ENCODE results near the gene LGALS9. TPM values are rescaled to one million over a fixed set of nuclear protein-coding genes. Genes with fewer than 3 reads are reported as not detected.

LGALS9 gene
- total and polyA plus RNA-seq, 2 donors (not counting 1 experiment from before 2014, with no cell fraction given): 65.9 to 197 TPM

DNA sequence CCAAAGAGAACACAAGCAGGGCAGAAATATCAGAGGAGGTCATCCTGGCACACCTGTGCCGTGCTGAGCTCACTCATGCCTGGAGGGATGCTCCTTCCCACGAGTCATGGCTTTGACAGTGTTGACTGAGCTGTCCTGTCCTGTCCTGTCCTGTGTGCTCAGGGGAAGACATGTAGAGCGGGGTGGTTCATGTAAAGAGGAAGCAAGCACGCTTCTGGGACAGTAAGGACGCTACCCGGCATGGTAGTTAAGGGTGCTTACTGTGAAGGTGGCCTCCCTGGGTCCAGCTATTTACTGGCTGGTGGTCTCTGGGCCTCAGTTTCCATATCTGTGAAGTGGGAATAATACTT lies 398 bp downstream of the LGALS9 start:
- ATAC-seq (ENCODE audit: low read depth): peak; percentile 65
- TF ChIP-seq, protein P1, sequence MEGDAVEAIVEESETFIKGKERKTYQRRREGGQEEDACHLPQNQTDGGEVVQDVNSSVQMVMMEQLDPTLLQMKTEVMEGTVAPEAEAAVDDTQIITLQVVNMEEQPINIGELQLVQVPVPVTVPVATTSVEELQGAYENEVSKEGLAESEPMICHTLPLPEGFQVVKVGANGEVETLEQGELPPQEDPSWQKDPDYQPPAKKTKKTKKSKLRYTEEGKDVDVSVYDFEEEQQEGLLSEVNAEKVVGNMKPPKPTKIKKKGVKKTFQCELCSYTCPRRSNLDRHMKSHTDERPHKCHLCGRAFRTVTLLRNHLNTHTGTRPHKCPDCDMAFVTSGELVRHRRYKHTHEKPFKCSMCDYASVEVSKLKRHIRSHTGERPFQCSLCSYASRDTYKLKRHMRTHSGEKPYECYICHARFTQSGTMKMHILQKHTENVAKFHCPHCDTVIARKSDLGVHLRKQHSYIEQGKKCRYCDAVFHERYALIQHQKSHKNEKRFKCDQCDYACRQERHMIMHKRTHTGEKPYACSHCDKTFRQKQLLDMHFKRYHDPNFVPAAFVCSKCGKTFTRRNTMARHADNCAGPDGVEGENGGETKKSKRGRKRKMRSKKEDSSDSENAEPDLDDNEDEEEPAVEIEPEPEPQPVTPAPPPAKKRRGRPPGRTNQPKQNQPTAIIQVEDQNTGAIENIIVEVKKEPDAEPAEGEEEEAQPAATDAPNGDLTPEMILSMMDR (IDR thresholded peaks at IDR 0.05): no peak
- no peak for TF ChIP-seq EZH2 (IDR thresholded peaks at IDR 0.05; ENCODE audit: borderline replicate concordance, insufficient read depth, low read depth, low read length, poor library complexity, severe bottlenecking)
- Histone ChIP-seq H3K27ac (ENCODE audit: low read length in 2 of 2) (peak overlapping the region; percentile 77 to 83), H4K20me1 (ENCODE audit: control insufficient read depth, insufficient read depth, low read length, poor library complexity, severe bottlenecking) (no peaks in the 10 kb centered on the region), H2AFZ (ENCODE audit: insufficient read depth, low read depth, low read length, poor library complexity, severe bottlenecking) (peak overlapping the region; percentile 89), H3K9ac (ENCODE audit: low read length) (peak overlapping the region; percentile 85), H3K36me3 (replicated peaks in 1 of 2; ENCODE audit: control extremely low read depth in 1 of 2, control insufficient read depth in 1 of 2, extremely low read depth in 1 of 2, insufficient read depth in 2 of 2, low read length in 1 of 2) (peaks cover 0 to under 1% of the 10 kb centered on the region in 2 experiments), H3K4me2 (replicated peaks; ENCODE audit: low read depth, low read length, poor library complexity, severe bottlenecking) (peak overlapping the region; percentile 77), H3K4me3 (ENCODE audit: control extremely low read depth in 1 of 5, extremely low read depth in 1 of 5, insufficient read depth in 1 of 5, low read depth in 2 of 5, low read length in 4 of 5) (peak overlapping the region; percentile 53 to 98 (median 78)), H3K9me3 (ENCODE audit: control extremely low read depth in 1 of 3, control insufficient read depth in 2 of 3, insufficient read depth in 1 of 3, low read length in 2 of 3) (peaks cover 0 to 4% (median 0%) of the 10 kb centered on the region in 3 donors), H3K79me2 (ENCODE audit: control insufficient read depth, insufficient read depth, low read length) (peaks cover 58% of the 10 kb centered on the region), H3K4me1 (ENCODE audit: control insufficient read depth in 2 of 2, insufficient read depth in 2 of 2, low read length in 2 of 2) (peaks cover 43 to 58% of the 10 kb centered on the region in 2 donors), H3K27me3 (replicated peaks in 1 of 4; ENCODE audit: control extremely low read depth in 1 of 4, control insufficient read depth in 3 of 4, insufficient read depth in 4 of 4, low read length in 3 of 4) (no peaks in the 10 kb centered on the region)
- Mint-ChIP-seq H3K27me3 (no peaks in the 10 kb centered on the region), H3K4me1 (peaks cover 55% of the 10 kb centered on the region), H3K4me3 (peak overlapping the region; percentile 88), H3K27ac (peak overlapping the region; percentile 93), H3K9me3 (ENCODE audit: insufficient read depth) (no peaks in the 10 kb centered on the region)
- DNase-seq: peak; percentile 67
- ChIA-PET POLR2A (no interaction called here), CTCF (interaction anchor here (1.5 to 7.6 kb wide), 3 partner anchors 30 to 395 kb away, joined by 3 to 59 read pairs (median 13); no protein-coding TSS in a partner anchor)
- 0% methylated on average over 6 of the region's 6 CpGs for whole genome bisulfite sequencing (ENCODE audit: insufficient coverage)
- intact Hi-C loops (cut with micrococcal nuclease): no loop called here

DNA sequence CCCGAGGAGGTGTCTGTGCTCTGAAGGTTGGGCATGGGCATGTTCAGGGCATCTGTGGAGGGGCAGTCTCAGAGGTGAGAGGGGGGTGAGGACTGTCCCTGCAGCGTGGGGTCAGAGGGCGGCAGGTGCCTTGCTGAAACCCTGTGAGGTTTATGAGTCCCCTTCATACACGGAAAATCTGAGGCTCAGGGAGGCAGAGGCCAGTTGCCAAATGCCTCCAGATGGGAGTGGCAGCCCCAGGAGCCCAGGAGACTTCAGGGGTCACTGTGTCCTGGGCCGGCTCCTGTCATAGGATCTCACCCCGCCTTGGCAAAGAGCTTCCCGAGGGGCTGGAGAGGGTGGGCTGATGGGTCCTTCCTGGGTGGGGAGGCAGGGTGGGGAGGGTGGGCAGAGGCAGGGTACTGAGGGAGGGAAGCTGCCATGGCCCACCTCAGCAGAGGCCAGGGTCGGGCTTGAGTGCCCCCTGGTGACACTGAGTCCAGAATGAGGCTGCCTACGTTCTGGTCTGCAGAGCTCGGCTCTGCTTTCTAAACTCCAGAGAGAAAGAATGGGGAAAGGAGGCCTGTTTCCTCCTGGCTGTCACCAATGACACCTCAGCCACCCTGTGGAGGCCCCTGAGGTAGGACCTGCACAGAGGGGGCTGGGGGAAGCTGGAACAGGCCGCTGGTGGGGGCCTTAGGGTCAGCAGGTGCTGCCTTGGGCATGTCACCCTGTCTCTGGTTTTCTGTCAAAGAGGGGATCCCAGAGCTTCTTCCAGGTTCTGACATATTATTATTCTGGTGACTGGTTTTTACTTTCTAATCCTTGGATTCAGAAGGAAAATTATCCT lies 1.1 kb downstream of the LGALS9 start:
- intact Hi-C loops (cut with micrococcal nuclease): no loop called here
- peaks cover 64% of the 10 kb centered on the region for H3K79me2 ChIP-seq (ENCODE audit: control insufficient read depth, insufficient read depth, low read length)
- peak overlapping the region; percentile 54 to 77 for H3K27ac ChIP-seq (ENCODE audit: low read length in 2 of 2)
- peak overlapping the region; percentile 77 for H3K4me2 ChIP-seq (replicated peaks; ENCODE audit: low read depth, low read length, poor library complexity, severe bottlenecking)
- peak overlapping the region; percentile 93 for H3K27ac Mint-ChIP-seq
- DNase-seq (no peak), ATAC-seq (ENCODE audit: low read depth) (no peak)
- peaks cover 55% of the 10 kb centered on the region for H3K4me1 Mint-ChIP-seq
- peaks cover 0 to 4% (median 0%) of the 10 kb centered on the region in 3 donors for H3K9me3 ChIP-seq (ENCODE audit: control extremely low read depth in 1 of 3, control insufficient read depth in 2 of 3, insufficient read depth in 1 of 3, low read length in 2 of 3)
- peak overlapping the region; percentile 89 for H2AFZ ChIP-seq (ENCODE audit: insufficient read depth, low read depth, low read length, poor library complexity, severe bottlenecking)
- no peaks in the 10 kb centered on the region for H3K9me3 Mint-ChIP-seq (ENCODE audit: insufficient read depth)
- ChIA-PET CTCF (interaction anchor here (0.9 to 7.6 kb wide), 6 partner anchors 22 to 395 kb away, joined by 3 to 59 read pairs (median 4); no protein-coding TSS in a partner anchor), POLR2A (no interaction called here)
- no peaks in the 10 kb centered on the region for H3K27me3 Mint-ChIP-seq
- no peaks in the 10 kb centered on the region for H4K20me1 ChIP-seq (ENCODE audit: control insufficient read depth, insufficient read depth, low read length, poor library complexity, severe bottlenecking)
- peak overlapping the region; percentile 53 to 98 (median 78) for H3K4me3 ChIP-seq (ENCODE audit: control extremely low read depth in 1 of 5, extremely low read depth in 1 of 5, insufficient read depth in 1 of 5, low read depth in 2 of 5, low read length in 4 of 5)
- peak overlapping the region; percentile 85 for H3K9ac ChIP-seq (ENCODE audit: low read length)
- H3K4me1 ChIP-seq (ENCODE audit: control insufficient read depth in 2 of 2, insufficient read depth in 2 of 2, low read length in 2 of 2): peaks cover 43 to 58% of the 10 kb centered on the region in 2 donors
- H3K27me3 ChIP-seq (replicated peaks in 1 of 4; ENCODE audit: control extremely low read depth in 1 of 4, control insufficient read depth in 3 of 4, insufficient read depth in 4 of 4, low read length in 3 of 4): no peaks in the 10 kb centered on the region
- TF ChIP-seq EZH2 (IDR thresholded peaks at IDR 0.05; ENCODE audit: borderline replicate concordance, insufficient read depth, low read depth, low read length, poor library complexity, severe bottlenecking): no peak
- TF ChIP-seq, protein P1 (IDR thresholded peaks at IDR 0.05): no peak
- peaks cover 0 to 1% of the 10 kb centered on the region in 2 experiments for H3K36me3 ChIP-seq (replicated peaks in 1 of 2; ENCODE audit: control extremely low read depth in 1 of 2, control insufficient read depth in 1 of 2, extremely low read depth in 1 of 2, insufficient read depth in 2 of 2, low read length in 1 of 2)
- 13% methylated on average over 11 of the region's 11 CpGs for WGBS (ENCODE audit: insufficient coverage)
- peak overlapping the region; percentile 88 for H3K4me3 Mint-ChIP-seq
